Stomach (tissue), 4 donors: ENCODE data around the gene KSR2.

Source experiments
- EP300 ChIP-seq: sonication (generic); formaldehyde crosslinking; IDR thresholded peaks from one replicate; pipeline ENCODE4 v1.6.1; 2017; ENCODE audit warnings: antibody characterized with exemption
- POLR2A ChIP-seq, 4 donors: fragments of 450-650 bp; IDR thresholded peaks; one replicate each; pipeline ENCODE4 v1.6.1; 2016; ENCODE audit warnings: antibody characterized with exemption in 4 of 4, control low read depth in 2 of 4, mild to moderate bottlenecking in 1 of 4, moderate library complexity in 1 of 4
- POLR2AphosphoS5 ChIP-seq, 3 donors: sonication (generic); formaldehyde crosslinking; IDR thresholded peaks; one replicate each; pipeline ENCODE4 v1.6.1; 2016; ENCODE audit warnings: antibody characterized with exemption in 3 of 3
- TF ChIP-seq, protein P1 (sequence below), 7 experiments: fragments of 450-650 bp in 4 of 7; fragments of 200-600 bp in 3 of 7; sonication (generic) in 3 of 7; IDR thresholded peaks; one replicate each; pipeline ENCODE4 v1.5.1; 2016 to 2019; ENCODE audit warnings: antibody characterized with exemption in 7 of 7, control low read depth in 2 of 7, mild to moderate bottlenecking in 1 of 7

DNA sequence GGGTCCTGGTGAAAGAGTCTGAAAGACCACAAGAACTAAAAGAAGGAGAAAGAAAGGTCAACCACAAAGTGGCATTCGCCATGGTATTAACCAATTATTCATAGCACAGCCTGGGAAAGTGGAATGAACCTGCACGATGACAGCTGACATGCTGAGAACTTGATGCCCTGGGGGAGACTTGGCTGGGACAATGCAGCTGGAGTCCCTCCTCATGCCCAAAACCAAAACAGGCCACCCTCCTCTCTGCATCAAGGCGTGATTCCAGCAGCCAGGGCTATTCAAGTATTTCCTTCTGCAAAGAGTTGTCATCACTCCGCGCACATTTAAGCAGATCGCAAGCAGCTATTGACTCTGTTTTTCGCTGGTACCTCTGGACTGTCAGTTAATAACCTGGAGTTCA, 440.3 kb downstream of the KSR2 start:
- TF ChIP-seq, protein P1, sequence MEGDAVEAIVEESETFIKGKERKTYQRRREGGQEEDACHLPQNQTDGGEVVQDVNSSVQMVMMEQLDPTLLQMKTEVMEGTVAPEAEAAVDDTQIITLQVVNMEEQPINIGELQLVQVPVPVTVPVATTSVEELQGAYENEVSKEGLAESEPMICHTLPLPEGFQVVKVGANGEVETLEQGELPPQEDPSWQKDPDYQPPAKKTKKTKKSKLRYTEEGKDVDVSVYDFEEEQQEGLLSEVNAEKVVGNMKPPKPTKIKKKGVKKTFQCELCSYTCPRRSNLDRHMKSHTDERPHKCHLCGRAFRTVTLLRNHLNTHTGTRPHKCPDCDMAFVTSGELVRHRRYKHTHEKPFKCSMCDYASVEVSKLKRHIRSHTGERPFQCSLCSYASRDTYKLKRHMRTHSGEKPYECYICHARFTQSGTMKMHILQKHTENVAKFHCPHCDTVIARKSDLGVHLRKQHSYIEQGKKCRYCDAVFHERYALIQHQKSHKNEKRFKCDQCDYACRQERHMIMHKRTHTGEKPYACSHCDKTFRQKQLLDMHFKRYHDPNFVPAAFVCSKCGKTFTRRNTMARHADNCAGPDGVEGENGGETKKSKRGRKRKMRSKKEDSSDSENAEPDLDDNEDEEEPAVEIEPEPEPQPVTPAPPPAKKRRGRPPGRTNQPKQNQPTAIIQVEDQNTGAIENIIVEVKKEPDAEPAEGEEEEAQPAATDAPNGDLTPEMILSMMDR (IDR thresholded peaks at IDR 0.05), result no peak
- no peak for TF ChIP-seq POLR2A (IDR thresholded peaks at IDR 0.05)
- TF ChIP-seq POLR2AphosphoS5 (IDR thresholded peaks at IDR 0.05), result no peak
- no peak for TF ChIP-seq EP300
